A549 (cell line): ENCODE measurements around the gene ADCY7.

Source experiments
- ESRRA ChIP-seq: fragments of 150-350 bp; IDR thresholded peaks from 2 replicates; pipeline ENCODE4 v1.6.1; 2014; ENCODE audit warnings: mild to moderate bottlenecking, low read length, borderline replicate concordance
- JUNB ChIP-seq: fragments of >200 bp; sonication (Bioruptor Twin); formaldehyde crosslinking; IDR thresholded peaks from 2 replicates; pipeline ENCODE4 v1.6.1; 2016

GRCh38 chr16:50298075-50298460 is 31.7 kb downstream of the ADCY7 start:
- TF ChIP-seq ESRRA (no peak), JUNB (no peak)
